Osteocyte (in vitro differentiated cells): ENCODE results near the gene GLCE. TPM values are rescaled to one million over a fixed set of nuclear protein-coding genes. Genes with fewer than 3 reads are reported as not detected.
"Not testable (repeated sequence)": the region's sequence is repeated elsewhere in the genome, so short reads cannot be mapped to it uniquely, and the experiment has no call there.

Source experiments
- DNase-seq: peaks from one replicate; pipeline ENCODE4 v3.0.0; 2021; ENCODE audit warnings: mixed read lengths; ENCODE audit not compliant: unreplicated experiment; ENCODE audit errors: extremely low spot score
- H3K27ac Mint-ChIP-seq: one replicate; pipeline ENCODE4 v1.8.0; 2021; ENCODE audit warnings: mild to moderate bottlenecking, mixed read lengths; ENCODE audit not compliant: unreplicated experiment
- H3K27me3 Mint-ChIP-seq: one replicate; pipeline ENCODE4 v1.8.0; 2021; ENCODE audit warnings: mixed read lengths; ENCODE audit not compliant: unreplicated experiment
- H3K36me3 Mint-ChIP-seq: one replicate; pipeline ENCODE4 v1.8.0; 2021; ENCODE audit warnings: mixed read lengths; ENCODE audit not compliant: unreplicated experiment
- H3K4me1 Mint-ChIP-seq: one replicate; pipeline ENCODE4 v1.8.0; 2021; ENCODE audit warnings: mixed read lengths; ENCODE audit not compliant: unreplicated experiment
- H3K4me3 Mint-ChIP-seq: one replicate; pipeline ENCODE4 v1.8.0; 2021; ENCODE audit warnings: mild to moderate bottlenecking, moderate library complexity, mixed read lengths; ENCODE audit not compliant: unreplicated experiment
- H3K9me3 Mint-ChIP-seq: one replicate; pipeline ENCODE4 v1.8.0; 2021; ENCODE audit warnings: mixed read lengths; ENCODE audit not compliant: unreplicated experiment
- total RNA-seq: library from RNA; stranded (reverse); gene quantifications from 2 replicates; pipeline ENCODE4 v1.2.1, GENCODE V29; 2021
- TF ChIP-seq, protein P1 (sequence below): fragments of 200-600 bp; sonication (generic); IDR thresholded peaks from 2 replicates; pipeline ENCODE4 v1.5.0; 2021; ENCODE audit warnings: antibody characterized with exemption, mild to moderate bottlenecking, moderate library complexity

GLCE gene
- total RNA-seq, 1 donor from 2014 or later: 19.5 TPM

GRCh38 chr15:69161878-69162213, 1.4 kb downstream of the GLCE start:
- H3K9me3 Mint-ChIP-seq: no peaks in the 10 kb centered on the region
- H3K27me3 Mint-ChIP-seq: no peaks in the 10 kb centered on the region
- no peak for DNase-seq
- H3K27ac Mint-ChIP-seq: peak overlapping the region; percentile 77
- TF ChIP-seq, protein P1, sequence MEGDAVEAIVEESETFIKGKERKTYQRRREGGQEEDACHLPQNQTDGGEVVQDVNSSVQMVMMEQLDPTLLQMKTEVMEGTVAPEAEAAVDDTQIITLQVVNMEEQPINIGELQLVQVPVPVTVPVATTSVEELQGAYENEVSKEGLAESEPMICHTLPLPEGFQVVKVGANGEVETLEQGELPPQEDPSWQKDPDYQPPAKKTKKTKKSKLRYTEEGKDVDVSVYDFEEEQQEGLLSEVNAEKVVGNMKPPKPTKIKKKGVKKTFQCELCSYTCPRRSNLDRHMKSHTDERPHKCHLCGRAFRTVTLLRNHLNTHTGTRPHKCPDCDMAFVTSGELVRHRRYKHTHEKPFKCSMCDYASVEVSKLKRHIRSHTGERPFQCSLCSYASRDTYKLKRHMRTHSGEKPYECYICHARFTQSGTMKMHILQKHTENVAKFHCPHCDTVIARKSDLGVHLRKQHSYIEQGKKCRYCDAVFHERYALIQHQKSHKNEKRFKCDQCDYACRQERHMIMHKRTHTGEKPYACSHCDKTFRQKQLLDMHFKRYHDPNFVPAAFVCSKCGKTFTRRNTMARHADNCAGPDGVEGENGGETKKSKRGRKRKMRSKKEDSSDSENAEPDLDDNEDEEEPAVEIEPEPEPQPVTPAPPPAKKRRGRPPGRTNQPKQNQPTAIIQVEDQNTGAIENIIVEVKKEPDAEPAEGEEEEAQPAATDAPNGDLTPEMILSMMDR: no peak
- peaks cover 15% of the 10 kb centered on the region for H3K4me1 Mint-ChIP-seq
- no peaks in the 10 kb centered on the region for H3K36me3 Mint-ChIP-seq
- H3K4me3 Mint-ChIP-seq: peak overlapping the region; percentile 97

- peaks cover 15% of the 10 kb centered on the region for H3K4me1 Mint-ChIP-seq
- no peaks in the 10 kb centered on the region for H3K36me3 Mint-ChIP-seq
- no peaks in the 10 kb centered on the region for H3K9me3 Mint-ChIP-seq
- no peak overlapping the region for H3K27ac Mint-ChIP-seq
- DNase-seq: no peak
- TF ChIP-seq, protein P1: no peak
- H3K27me3 Mint-ChIP-seq: no peaks in the 10 kb centered on the region
- no peak overlapping the region for H3K4me3 Mint-ChIP-seq
These were observed 2.8 kb downstream of the GLCE start for GRCh38 chr15:69163141-69163669.

- no peaks in the 10 kb centered on the region for H3K36me3 Mint-ChIP-seq
- no peaks in the 10 kb centered on the region for H3K9me3 Mint-ChIP-seq
- TF ChIP-seq, protein P1: no peak
- no peak overlapping the region for H3K4me3 Mint-ChIP-seq
- DNase-seq: no peak
- peaks cover 11% of the 10 kb centered on the region for H3K4me1 Mint-ChIP-seq
- H3K27ac Mint-ChIP-seq: no peak overlapping the region
- no peaks in the 10 kb centered on the region for H3K27me3 Mint-ChIP-seq
These were observed 4.6 kb downstream of the GLCE start for GRCh38 chr15:69164807-69165636.

DNA sequence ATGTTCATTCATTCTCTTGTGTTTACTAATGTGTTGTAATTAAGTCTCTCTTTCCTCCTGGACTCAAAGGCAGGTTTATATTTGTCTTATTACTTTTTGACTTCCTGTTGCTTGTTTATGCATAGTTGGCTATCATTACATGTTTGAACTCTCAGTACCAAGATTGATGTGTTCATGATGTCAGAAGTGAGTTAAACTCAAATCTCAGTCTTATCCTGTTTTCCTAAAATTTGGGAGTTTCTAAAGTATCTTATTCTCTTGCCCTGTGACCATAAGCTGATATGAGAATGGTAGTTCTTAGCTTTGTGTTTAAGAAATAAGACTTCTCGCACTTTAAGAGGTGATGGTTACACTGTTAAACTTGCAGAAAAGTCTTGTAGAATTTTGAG, 5.2 kb downstream of the GLCE start:
- TF ChIP-seq, protein P1: no peak
- Mint-ChIP-seq H3K9me3 (no peaks in the 10 kb centered on the region), H3K27ac (no peak overlapping the region), H3K4me3 (no peak overlapping the region), H3K27me3 (no peaks in the 10 kb centered on the region), H3K36me3 (no peaks in the 10 kb centered on the region), H3K4me1 (peaks cover 10% of the 10 kb centered on the region)
- DNase-seq: no peak

DNA sequence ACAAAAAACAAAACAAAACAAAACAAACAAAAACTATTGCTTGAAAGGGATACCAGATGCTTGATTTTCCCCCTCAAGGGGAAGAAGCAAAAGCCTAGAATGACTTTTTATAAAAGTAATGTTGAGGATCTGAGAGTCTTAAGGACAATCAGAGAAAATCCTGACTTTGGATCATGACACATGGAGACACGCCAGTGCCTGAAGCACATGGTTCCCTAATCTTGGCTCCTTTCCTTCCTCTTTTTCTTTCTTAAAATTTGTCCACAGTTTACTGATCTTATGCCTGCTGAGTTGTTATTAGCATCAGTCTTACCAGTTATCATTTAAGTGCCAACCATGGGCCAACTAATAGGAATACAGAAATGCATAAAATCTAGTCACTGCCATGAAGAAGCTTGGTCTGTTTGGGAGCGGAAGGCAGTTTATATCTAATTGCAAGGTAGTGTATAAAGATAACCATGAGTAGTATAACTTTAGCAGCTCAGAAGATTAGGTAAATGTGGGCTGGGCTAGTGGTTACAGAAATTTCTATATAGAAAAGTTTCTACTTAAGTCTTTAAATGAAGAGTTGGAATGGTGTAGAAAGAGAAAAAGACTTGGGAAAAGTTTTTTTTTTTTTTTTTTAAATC, 6.9 kb downstream of the GLCE start:
- H3K36me3 Mint-ChIP-seq: no peaks in the 10 kb centered on the region
- TF ChIP-seq, protein P1: no peak
- peaks cover 2% of the 10 kb centered on the region for H3K4me1 Mint-ChIP-seq
- H3K4me3 Mint-ChIP-seq: no peak overlapping the region
- H3K27ac Mint-ChIP-seq: no peak overlapping the region
- H3K9me3 Mint-ChIP-seq: no peaks in the 10 kb centered on the region
- DNase-seq: no peak
- no peaks in the 10 kb centered on the region for H3K27me3 Mint-ChIP-seq

DNA sequence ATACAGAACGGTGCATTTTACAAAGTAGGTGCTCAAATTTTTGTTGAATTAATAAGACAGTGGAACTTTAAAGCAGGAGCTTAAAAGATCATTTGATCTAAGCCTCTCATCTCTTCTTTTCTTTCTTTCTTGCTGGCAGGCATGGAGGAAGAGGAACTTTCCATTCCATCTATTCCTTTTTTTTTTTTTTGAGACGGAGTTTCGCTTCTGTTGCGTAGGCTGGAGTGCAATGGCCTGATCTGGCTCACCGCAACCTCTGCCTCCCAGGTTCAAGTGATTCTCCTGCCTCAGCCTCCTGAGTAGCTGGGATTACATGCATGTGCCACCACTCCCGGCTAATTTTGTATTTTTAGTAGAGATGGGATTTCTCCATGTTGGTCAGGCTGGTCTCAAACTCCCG, 7.9 kb downstream of the GLCE start:
- not testable (repeated sequence) for H3K4me1 Mint-ChIP-seq, H3K27me3 Mint-ChIP-seq, H3K36me3 Mint-ChIP-seq, H3K9me3 Mint-ChIP-seq, H3K4me3 Mint-ChIP-seq, H3K27ac Mint-ChIP-seq, DNase-seq

- not testable (repeated sequence) for H3K9me3 Mint-ChIP-seq, H3K4me3 Mint-ChIP-seq, H3K27ac Mint-ChIP-seq, DNase-seq, H3K36me3 Mint-ChIP-seq, H3K27me3 Mint-ChIP-seq, H3K4me1 Mint-ChIP-seq
These were observed 9.1 kb downstream of the GLCE start for GRCh38 chr15:69169540-69169939.
